Endothelial cell of umbilical vein (primary cell): ENCODE data around the gene COL15A1. TPM values are rescaled to one million over a fixed set of nuclear protein-coding genes. Genes with fewer than 3 reads are reported as not detected.

Experiments used
- BruUV-seq: library from RNA; stranded (reverse); fragments of 400-500 nt; replicated peaks from 2 replicates; lab custom pipeline; 2021; lab: Mats Ljungman, UMichigan
- CTCF ChIA-PET: fragments of 300-600, 350-600 bp; sonication (Branson Sonifier 250); formaldehyde crosslinking; loops from one replicate; lab custom pipeline; 2021; ENCODE audit warnings: antibody characterized with exemption, inconsistent platforms; lab: Charles Lee
- POLR2A ChIA-PET: fragments of 300-600, 350-600 bp; sonication (Branson Sonifier 250); formaldehyde crosslinking; loops from one replicate; lab custom pipeline; 2021; ENCODE audit warnings: antibody characterized with exemption, inconsistent platforms; lab: Charles Lee
- DNase-seq: peaks from one replicate; pipeline ENCODE4 v3.0.0-alpha.2; 2011; ENCODE audit warnings: low read depth, low spot score
- FAIRE-seq: peaks from 2 replicates; lab custom pipeline; 2011; peaks lifted over from hg19 to GRCh38; lab: Jason Lieb, UNC
- H2AFZ ChIP-seq: 2 replicates; pipeline ENCODE4 v1.6.0; 2012; ENCODE audit warnings: low read depth, low read length, control low read depth, inconsistent platforms
- H3K27ac ChIP-seq: 2 replicates; pipeline ENCODE4 v1.5.1; 2011; ENCODE audit warnings: low read depth, mild to moderate bottlenecking, control low read depth, low read length, moderate library complexity; ENCODE audit not compliant: insufficient read depth
- H3K27me3 ChIP-seq, 2 experiments: 2 replicates each; pipeline versions ENCODE4 v1.6.0 to v1.6.1; 2011; ENCODE audit warnings: low read length in 2 of 2, mixed read lengths in 1 of 2; ENCODE audit not compliant: control insufficient read depth in 2 of 2, insufficient read depth in 2 of 2
- H3K36me3 ChIP-seq, 2 experiments: 2 replicates in 1 of 2; 3 replicates in 1 of 2; pipeline ENCODE4 v1.5.1; 2011; ENCODE audit warnings: low read length in 2 of 2, mild to moderate bottlenecking in 1 of 2, moderate library complexity in 1 of 2; ENCODE audit not compliant: control insufficient read depth in 2 of 2, insufficient read depth in 2 of 2; ENCODE audit errors: extremely low read depth in 1 of 2
- H3K4me1 ChIP-seq: 3 replicates; pipeline ENCODE4 v1.5.1; 2011; ENCODE audit warnings: mild to moderate bottlenecking, low read length; ENCODE audit not compliant: control insufficient read depth, insufficient read depth; ENCODE audit errors: extremely low read depth
- H3K4me2 ChIP-seq: 2 replicates; pipeline ENCODE4 v1.6.1; 2011; ENCODE audit warnings: low read length, control low read depth, mixed read lengths; ENCODE audit not compliant: insufficient read depth
- H3K4me3 ChIP-seq, 3 experiments: fragments of 200-600 bp in 1 of 3; sonication (generic), shearing (Covaris generic) in 1 of 3; replicated peaks in 1 of 3; 2 replicates each; pipeline ENCODE4 v1.5.1; 2011 to 2016; ENCODE audit warnings: control low read depth in 3 of 3, low read length in 3 of 3, mild to moderate bottlenecking in 2 of 3, inconsistent platforms in 1 of 3, low read depth in 1 of 3, moderate library complexity in 1 of 3; ENCODE audit not compliant: insufficient read depth in 1 of 3
- H3K79me2 ChIP-seq: 2 replicates; pipeline ENCODE4 v1.6.0; 2012; ENCODE audit warnings: low read length, inconsistent platforms; ENCODE audit not compliant: control insufficient read depth, insufficient read depth
- H3K9ac ChIP-seq: replicated peaks from 2 replicates; pipeline ENCODE3; 2011; ENCODE audit warnings: low read length, control low read depth; ENCODE audit not compliant: insufficient read depth; ENCODE audit errors: extremely low read depth
- H3K9me1 ChIP-seq: replicated peaks from 3 replicates; pipeline ENCODE4 v1.6.0; 2011; ENCODE audit warnings: mild to moderate bottlenecking, low read length; ENCODE audit not compliant: control insufficient read depth, insufficient read depth; ENCODE audit errors: extremely low read depth
- H3K9me3 ChIP-seq: replicated peaks from 2 replicates; pipeline ENCODE4 v1.5.1; 2012; ENCODE audit warnings: low read length, inconsistent platforms; ENCODE audit not compliant: control insufficient read depth, insufficient read depth
- H4K20me1 ChIP-seq: replicated peaks from 2 replicates; pipeline ENCODE3; 2011; ENCODE audit warnings: mild to moderate bottlenecking, low read length; ENCODE audit not compliant: control insufficient read depth, insufficient read depth; ENCODE audit errors: extremely low read depth
- EZH2 ChIP-seq: IDR thresholded peaks from 2 replicates; pipeline ENCODE4 v1.6.1; 2012; ENCODE audit warnings: borderline replicate concordance, low read depth, mild to moderate bottlenecking, moderate library complexity, low read length, inconsistent platforms; ENCODE audit not compliant: severe bottlenecking
- FOS ChIP-seq: IDR thresholded peaks from 2 replicates; pipeline ENCODE4 v1.6.1; 2011; ENCODE audit warnings: mild to moderate bottlenecking, low read length, moderate library complexity, borderline replicate concordance; ENCODE audit not compliant: insufficient read depth
- GATA2 ChIP-seq: IDR thresholded peaks from 2 replicates; pipeline ENCODE4 v1.7.0; 2011; ENCODE audit warnings: low read depth, mild to moderate bottlenecking, moderate library complexity, mixed read lengths, low read length; ENCODE audit not compliant: insufficient read length, insufficient read depth
- JUN ChIP-seq: IDR thresholded peaks from 2 replicates; pipeline ENCODE4 v1.6.1; 2011; ENCODE audit warnings: borderline replicate concordance, low read depth; ENCODE audit not compliant: insufficient read length, insufficient read depth
- MYC ChIP-seq: IDR thresholded peaks from one replicate; pipeline ENCODE4 v1.6.1; 2011; ENCODE audit warnings: mild to moderate bottlenecking, low read depth, low read length
- POLR2A ChIP-seq: IDR thresholded peaks from 2 replicates; pipeline ENCODE4 v1.6.1; 2012; ENCODE audit warnings: low read depth, mild to moderate bottlenecking, control low read depth, low read length
- POLR2AphosphoS5 ChIP-seq: IDR thresholded peaks from 2 replicates; pipeline ENCODE4 v1.6.1; 2012; ENCODE audit warnings: low read depth, mild to moderate bottlenecking, control low read depth, low read length, moderate library complexity; ENCODE audit not compliant: insufficient read depth
- dilution Hi-C: fragments of 300-500 bp; cut with MboI; formaldehyde crosslinking; loops from one replicate; pipeline ENCODE4 v1.15.0; 2019; ENCODE audit warnings: low sequenced_read_pairs; ENCODE audit not compliant: extremely low pct_ligation_motif_present
- intact Hi-C: fragments of 100-400 bp; cut with micrococcal nuclease; formaldehyde crosslinking; loops from one replicate; pipeline ENCODE4 v1.10.0; 2022
- polyA plus RNA-seq, 4 experiments: library from polyadenylated mRNA; depleted of rRNA in 3 of 4; stranded (reverse) in 3 of 4; unstranded in 1 of 4; fragments of >200 nt; gene quantifications; 2 replicates each; pipeline versions ENCODE4 v1.2.1 to v1.2.3, GENCODE V29; 2011 to 2012; ENCODE audit warnings: missing spikeins in 1 of 4
- total RNA-seq: library from RNA; stranded (reverse); gene quantifications from 2 replicates; pipeline ENCODE4 v1.2.3, GENCODE V29; 2021
- TF ChIP-seq, protein P1 (sequence below): IDR thresholded peaks from 2 replicates; pipeline ENCODE4 v1.6.1; 2011; ENCODE audit not compliant: insufficient read depth, insufficient read length
- TF ChIP-seq, protein P2 (sequence below), 2 donors: IDR thresholded peaks; 1 replicate in 1 of 2; 2 replicates in 1 of 2; pipeline ENCODE4 v1.5.1; 2011; ENCODE audit warnings: low read length in 2 of 2, mild to moderate bottlenecking in 2 of 2, moderate library complexity in 2 of 2, control low read depth in 1 of 2, inconsistent platforms in 1 of 2, low read depth in 1 of 2; ENCODE audit not compliant: insufficient read depth in 1 of 2; ENCODE audit errors: extremely low read depth in 1 of 2

The COL15A1 gene
- total and polyA plus RNA-seq, 2 donors (not counting 3 experiments of a cell fraction or from before 2014, with no cell fraction given) = not detected

DNA sequence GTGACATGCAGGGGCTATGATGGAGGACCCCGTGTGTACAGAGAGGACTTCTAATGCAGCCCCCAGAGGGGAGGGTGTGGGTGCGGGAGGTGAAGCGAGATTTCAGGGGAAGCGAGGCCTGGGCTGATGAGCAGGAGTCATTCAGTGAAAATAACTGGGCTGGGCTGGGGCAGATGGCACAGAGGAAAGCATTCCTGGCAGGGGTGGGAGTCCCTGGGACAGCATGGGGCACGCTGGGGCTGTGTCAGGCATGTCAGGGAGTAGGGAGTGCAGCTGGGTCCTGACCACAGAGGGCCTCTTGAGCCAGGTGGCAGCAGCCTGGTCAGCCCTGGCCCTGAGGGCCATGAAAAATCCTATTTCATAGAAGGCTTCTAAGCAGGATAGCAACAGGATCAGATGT, 36.6 kb downstream of the COL15A1 start:
- FAIRE-seq = no peak
- H3K4me1 ChIP-seq = no peaks in the 10 kb centered on the region
- peaks cover 0 to 3% of the 10 kb centered on the region in 2 experiments for H3K27me3 ChIP-seq
- dilution Hi-C loops = no loop called here
- no peak overlapping the region for H3K9ac ChIP-seq
- no peaks in the 10 kb centered on the region for H3K36me3 ChIP-seq
- no peaks in the 10 kb centered on the region for H3K79me2 ChIP-seq
- no peak overlapping the region for H3K4me2 ChIP-seq
- H3K27ac ChIP-seq = no peak overlapping the region
- H3K9me1 ChIP-seq = no peaks in the 10 kb centered on the region
- H4K20me1 ChIP-seq = no peaks in the 10 kb centered on the region
- no peaks in the 10 kb centered on the region for H3K9me3 ChIP-seq
- no peak overlapping the region for H2AFZ ChIP-seq
- BruUV-seq = no TSS peak
- POLR2A ChIA-PET = no interaction called here
- intact Hi-C loops = no loop called here
- no peak for DNase-seq
- no peak overlapping the region for H3K4me3 ChIP-seq
- no peak for TF ChIP-seq JUN
- CTCF ChIA-PET = no interaction called here

DNA sequence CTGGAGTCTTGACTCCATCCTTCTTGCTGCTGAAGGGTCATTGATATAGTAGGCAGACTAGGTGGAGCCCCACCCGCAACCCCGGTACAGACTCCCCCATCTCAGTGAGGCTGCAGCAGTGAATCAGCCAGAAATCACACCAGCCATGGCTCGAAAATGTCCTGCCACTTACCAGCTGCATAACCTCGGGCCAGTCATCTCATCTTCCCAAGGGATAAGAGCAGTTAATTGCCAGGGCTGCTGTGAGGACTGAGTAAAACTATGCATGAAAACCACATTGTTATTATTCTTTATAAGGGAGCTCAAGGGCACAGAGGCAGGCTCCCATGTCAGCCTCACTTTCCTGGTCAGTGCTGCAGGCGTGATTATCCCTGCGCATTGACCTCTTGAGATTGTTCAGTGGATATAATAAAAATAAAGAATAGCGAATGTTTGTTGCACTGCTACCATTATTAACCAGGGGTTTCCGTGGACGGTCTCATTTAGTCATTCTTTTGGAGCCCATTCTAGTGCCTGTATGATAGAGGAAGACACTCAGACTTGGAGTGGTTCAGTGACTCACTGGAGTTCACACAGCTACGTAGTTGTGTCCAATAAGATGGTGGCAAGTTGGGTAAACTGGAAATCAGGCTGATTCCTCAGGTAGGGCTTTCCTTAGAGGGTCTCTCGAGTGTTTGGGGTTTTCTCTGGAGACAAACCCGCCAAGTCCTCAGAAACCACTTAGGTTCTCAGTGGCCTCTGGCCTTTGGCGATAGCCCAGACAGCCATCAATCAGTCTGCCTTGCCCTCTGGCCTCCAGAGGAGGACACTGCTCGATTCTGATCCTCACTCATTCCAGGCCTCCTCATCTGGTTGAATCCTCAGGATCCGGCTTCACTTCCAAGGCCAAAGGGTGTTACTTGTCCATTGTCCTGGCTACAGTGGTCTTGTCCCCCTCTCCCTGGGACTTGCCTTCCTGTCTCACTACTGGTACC, 39.9 kb downstream of the COL15A1 start:
- H3K36me3 ChIP-seq = no peaks in the 10 kb centered on the region
- CTCF ChIA-PET = no interaction called here

More for the DNA sequence above, 39.9 kb downstream of the COL15A1 start:
- BruUV-seq = no TSS peak
- dilution Hi-C loops (no loop called here), intact Hi-C loops (no loop called here)
- Histone ChIP-seq H3K27ac (no peak overlapping the region), H3K4me2 (no peak overlapping the region), H3K4me3 (no peak overlapping the region), H2AFZ (no peak overlapping the region), H3K79me2 (no peaks in the 10 kb centered on the region), H3K4me1 (no peaks in the 10 kb centered on the region), H4K20me1 (no peaks in the 10 kb centered on the region), H3K9ac (no peak overlapping the region), H3K9me3 (no peaks in the 10 kb centered on the region), H3K9me1 (no peaks in the 10 kb centered on the region), H3K27me3 (no peaks in the 10 kb centered on the region)
- POLR2A ChIA-PET = no interaction called here
- DNase-seq = no peak
- FAIRE-seq = no peak
- TF ChIP-seq JUN = no peak
- no peak for TF ChIP-seq GATA2
- TF ChIP-seq EZH2 = no peak
- no peak for TF ChIP-seq MYC
- TF ChIP-seq, protein P1, sequence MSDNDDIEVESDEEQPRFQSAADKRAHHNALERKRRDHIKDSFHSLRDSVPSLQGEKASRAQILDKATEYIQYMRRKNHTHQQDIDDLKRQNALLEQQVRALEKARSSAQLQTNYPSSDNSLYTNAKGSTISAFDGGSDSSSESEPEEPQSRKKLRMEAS = no peak
- no peak for TF ChIP-seq POLR2A
- TF ChIP-seq, protein P2, sequence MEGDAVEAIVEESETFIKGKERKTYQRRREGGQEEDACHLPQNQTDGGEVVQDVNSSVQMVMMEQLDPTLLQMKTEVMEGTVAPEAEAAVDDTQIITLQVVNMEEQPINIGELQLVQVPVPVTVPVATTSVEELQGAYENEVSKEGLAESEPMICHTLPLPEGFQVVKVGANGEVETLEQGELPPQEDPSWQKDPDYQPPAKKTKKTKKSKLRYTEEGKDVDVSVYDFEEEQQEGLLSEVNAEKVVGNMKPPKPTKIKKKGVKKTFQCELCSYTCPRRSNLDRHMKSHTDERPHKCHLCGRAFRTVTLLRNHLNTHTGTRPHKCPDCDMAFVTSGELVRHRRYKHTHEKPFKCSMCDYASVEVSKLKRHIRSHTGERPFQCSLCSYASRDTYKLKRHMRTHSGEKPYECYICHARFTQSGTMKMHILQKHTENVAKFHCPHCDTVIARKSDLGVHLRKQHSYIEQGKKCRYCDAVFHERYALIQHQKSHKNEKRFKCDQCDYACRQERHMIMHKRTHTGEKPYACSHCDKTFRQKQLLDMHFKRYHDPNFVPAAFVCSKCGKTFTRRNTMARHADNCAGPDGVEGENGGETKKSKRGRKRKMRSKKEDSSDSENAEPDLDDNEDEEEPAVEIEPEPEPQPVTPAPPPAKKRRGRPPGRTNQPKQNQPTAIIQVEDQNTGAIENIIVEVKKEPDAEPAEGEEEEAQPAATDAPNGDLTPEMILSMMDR (IDR thresholded peaks at IDR 0.05; ENCODE audit: extremely low read depth in 1 of 2, insufficient read depth in 1 of 2, low read depth in 1 of 2, low read length in 2 of 2) = no peak
- TF ChIP-seq FOS = no peak
- no peak for TF ChIP-seq POLR2AphosphoS5
